Raji (cell line): Measurements from ENCODE around the gene DPP9.

ENCODE experiments used
- POLR2A ChIP-seq: IDR thresholded peaks from 2 replicates; pipeline ENCODE4 v1.6.1; 2011; ENCODE audit warnings: low read depth, low read length, control low read depth; ENCODE audit not compliant: insufficient read depth

The DPP9 gene

GRCh38 chr19:4702764-4703163 is 20.9 kb downstream of the DPP9 start:
- TF ChIP-seq POLR2A, result no peak

GRCh38 chr19:4701557-4701956 is 22.1 kb downstream of the DPP9 start:
- TF ChIP-seq POLR2A, result no peak

GRCh38 chr19:4700693-4700970 is 23.0 kb downstream of the DPP9 start:
- no peak for TF ChIP-seq POLR2A

- TF ChIP-seq POLR2A, result no peak
Observed at GRCh38 chr19:4699826-4700692, 23.6 kb downstream of the DPP9 start.

- no peak for TF ChIP-seq POLR2A
Observed at GRCh38 chr19:4697304-4697703, 26.3 kb downstream of the DPP9 start.

GRCh38 chr19:4695224-4695731 is 28.4 kb downstream of the DPP9 start:
- no peak for TF ChIP-seq POLR2A

GRCh38 chr19:4694211-4694987 is 29.2 kb downstream of the DPP9 start:
- no peak for TF ChIP-seq POLR2A

- TF ChIP-seq POLR2A, result no peak
Observed at GRCh38 chr19:4693471-4694121, 30.0 kb downstream of the DPP9 start.

GRCh38 chr19:4693078-4693350 is 30.6 kb downstream of the DPP9 start:
- TF ChIP-seq POLR2A, result no peak

GRCh38 chr19:4692251-4693077 is 31.2 kb downstream of the DPP9 start:
- TF ChIP-seq POLR2A, result no peak

- TF ChIP-seq POLR2A, result no peak
Observed at GRCh38 chr19:4691373-4691772, 32.3 kb downstream of the DPP9 start.

- TF ChIP-seq POLR2A, result no peak
Observed at GRCh38 chr19:4690361-4690760, 33.3 kb downstream of the DPP9 start.

GRCh38 chr19:4689403-4689802 is 34.2 kb downstream of the DPP9 start:
- TF ChIP-seq POLR2A, result no peak

GRCh38 chr19:4688587-4688986 is 35.1 kb downstream of the DPP9 start:
- no peak for TF ChIP-seq POLR2A

GRCh38 chr19:4687396-4687795 is 36.2 kb downstream of the DPP9 start:
- TF ChIP-seq POLR2A, result no peak
